Common myeloid progenitor, CD34-positive (primary cell): ENCODE results near the gene KCNMA1.
"Not testable (repeated sequence)": the region's sequence is repeated elsewhere in the genome, so short reads cannot be mapped to it uniquely, and the experiment has no call there.

Experiments used
- CTCF ChIA-PET: fragments of 350-600 bp; sonication (Branson Sonifier 250); formaldehyde crosslinking; loops from one replicate; lab custom pipeline; 2021; ENCODE audit warnings: antibody characterized with exemption; lab: Charles Lee
- POLR2A ChIA-PET: fragments of 350-600 bp; sonication (Branson Sonifier 250); formaldehyde crosslinking; loops from one replicate; lab custom pipeline; 2021; ENCODE audit warnings: antibody characterized with exemption; lab: Charles Lee
- DNase-seq, 3 donors: peaks; one replicate each; pipeline versions ENCODE4 v3.0.0 to v3.0.0-alpha.2; 2013
- H3K27ac ChIP-seq, 2 experiments: 1 replicate in 1 of 2; 2 replicates in 1 of 2; pipeline ENCODE4 v1.7.0; 2013; ENCODE audit warnings: inconsistent platforms in 2 of 2, low read length in 2 of 2, mild to moderate bottlenecking in 2 of 2, low read depth in 1 of 2, moderate library complexity in 1 of 2; ENCODE audit not compliant: severe bottlenecking in 2 of 2, insufficient read depth in 1 of 2, poor library complexity in 1 of 2
- H3K27me3 ChIP-seq, 5 experiments: replicated peaks in 2 of 5; 1 replicate in 3 of 5; 2 replicates in 2 of 5; pipeline versions ENCODE4 v1.6.1 to v1.7.0; 2013; ENCODE audit warnings: low read length in 4 of 5, mild to moderate bottlenecking in 2 of 5, moderate library complexity in 2 of 5, inconsistent platforms in 1 of 5; ENCODE audit not compliant: insufficient read depth in 5 of 5, control insufficient read depth in 4 of 5
- H3K36me3 ChIP-seq, 4 experiments: 1 replicate in 2 of 4; 2 replicates in 2 of 4; pipeline versions ENCODE4 v1.6.1 to v1.7.0; 2013; ENCODE audit warnings: low read length in 3 of 4, control low read depth in 1 of 4, mild to moderate bottlenecking in 1 of 4; ENCODE audit not compliant: control insufficient read depth in 4 of 4, insufficient read depth in 4 of 4
- H3K4me1 ChIP-seq, 4 experiments: 1 replicate in 3 of 4; 2 replicates in 1 of 4; pipeline versions ENCODE4 v1.6.1 to v1.7.1; 2013; ENCODE audit warnings: low read length in 3 of 4, mild to moderate bottlenecking in 3 of 4, control low read depth in 1 of 4, inconsistent platforms in 1 of 4, moderate library complexity in 1 of 4; ENCODE audit not compliant: control insufficient read depth in 4 of 4, insufficient read depth in 4 of 4; ENCODE audit errors: control extremely low read depth in 1 of 4
- H3K4me3 ChIP-seq, 7 experiments: 1 replicate in 4 of 7; 2 replicates in 3 of 7; pipeline versions ENCODE4 v1.5.1 to v1.7.0; 2013; ENCODE audit warnings: mild to moderate bottlenecking in 7 of 7, low read length in 6 of 7, moderate library complexity in 6 of 7, inconsistent platforms in 2 of 7, low read depth in 2 of 7, control low read depth in 1 of 7; ENCODE audit not compliant: insufficient read depth in 4 of 7, control insufficient read depth in 1 of 7; ENCODE audit errors: extremely low read depth in 1 of 7
- H3K9me3 ChIP-seq, 5 experiments: 1 replicate in 4 of 5; 2 replicates in 1 of 5; pipeline versions ENCODE4 v1.6.1 to v1.7.1; 2013; ENCODE audit warnings: low read length in 4 of 5, mild to moderate bottlenecking in 2 of 5, inconsistent platforms in 1 of 5, low read depth in 1 of 5, moderate library complexity in 1 of 5; ENCODE audit not compliant: control insufficient read depth in 4 of 5, insufficient read depth in 2 of 5; ENCODE audit errors: control extremely low read depth in 1 of 5
- WGBS: methylation state at CpG from one replicate; pipeline ENCODE4 v1.1.5; 2013; ENCODE audit not compliant: insufficient coverage; 5-methylcytosine and 5-hydroxymethylcytosine counted together

The KCNMA1 gene

GRCh38 chr10:77590344-77591237, 47.0 kb downstream of the KCNMA1 start:
- Histone ChIP-seq H3K27ac (no peak overlapping the region), H3K4me3 (no peak overlapping the region), H3K4me1 (no peaks in the 10 kb centered on the region), H3K27me3 (peaks cover 0 to 2% (median 0%) of the 10 kb centered on the region in 5 experiments), H3K36me3 (no peaks in the 10 kb centered on the region), H3K9me3 (no peaks in the 10 kb centered on the region)
- no peak for DNase-seq
- POLR2A ChIA-PET = interaction anchor here (0.6 kb wide), 1 partner anchor 550 kb away, joined by 7 read pairs; no protein-coding TSS in a partner anchor
- CTCF ChIA-PET = no interaction called here
- WGBS = 97% methylated on average over 19 of the region's 32 CpGs

GRCh38 chr10:77589703-77590102, 47.9 kb downstream of the KCNMA1 start:
- H3K27ac ChIP-seq, DNase-seq, H3K4me1 ChIP-seq, H3K9me3 ChIP-seq, CTCF ChIA-PET, H3K27me3 ChIP-seq, H3K4me3 ChIP-seq, H3K36me3 ChIP-seq: not testable (repeated sequence)
- POLR2A ChIA-PET = interaction anchor here (0.6 kb wide), 1 partner anchor 551 kb away, joined by 7 read pairs; no protein-coding TSS in a partner anchor
- WGBS = 95% methylated on average over 6 of the region's 8 CpGs

GRCh38 chr10:77588886-77589285, 48.7 kb downstream of the KCNMA1 start:
- no peaks in the 10 kb centered on the region for H3K4me1 ChIP-seq
- ChIA-PET CTCF (no interaction called here), POLR2A (no interaction called here)
- H3K27ac ChIP-seq = no peak overlapping the region
- no peak for DNase-seq
- H3K4me3 ChIP-seq = no peak overlapping the region
- no peaks in the 10 kb centered on the region for H3K9me3 ChIP-seq
- 100% methylated on average over 5 of the region's 7 CpGs for WGBS
- H3K36me3 ChIP-seq = no peaks in the 10 kb centered on the region
- H3K27me3 ChIP-seq = peaks cover 0 to 2% (median 0%) of the 10 kb centered on the region in 5 experiments

GRCh38 chr10:77587416-77587790, 50.2 kb downstream of the KCNMA1 start:
- H3K27me3 ChIP-seq = peaks cover 0 to 2% (median 0%) of the 10 kb centered on the region in 5 experiments
- no peak overlapping the region for H3K4me3 ChIP-seq
- 92% methylated on average over 3 of the region's 3 CpGs for WGBS
- H3K36me3 ChIP-seq = no peaks in the 10 kb centered on the region
- H3K27ac ChIP-seq = no peak overlapping the region
- no peak for DNase-seq
- no peaks in the 10 kb centered on the region for H3K9me3 ChIP-seq
- H3K4me1 ChIP-seq = peaks cover 0 to 9% (median 0%) of the 10 kb centered on the region in 4 experiments
- CTCF ChIA-PET = no interaction called here
- POLR2A ChIA-PET = no interaction called here

GRCh38 chr10:77586719-77587415, 50.7 kb downstream of the KCNMA1 start:
- H3K4me1 ChIP-seq = peaks cover 0 to 9% (median 0%) of the 10 kb centered on the region in 4 experiments
- no peaks in the 10 kb centered on the region for H3K9me3 ChIP-seq
- DNase-seq = no peak
- 100% methylated on average over 7 of the region's 7 CpGs for WGBS
- H3K27ac ChIP-seq = no peak overlapping the region
- H3K27me3 ChIP-seq = peaks cover 0 to 2% (median 0%) of the 10 kb centered on the region in 5 experiments
- ChIA-PET CTCF (no interaction called here), POLR2A (no interaction called here)
- H3K4me3 ChIP-seq = no peak overlapping the region
- no peaks in the 10 kb centered on the region for H3K36me3 ChIP-seq

GRCh38 chr10:77584938-77585337, 52.7 kb downstream of the KCNMA1 start:
- CTCF ChIA-PET = interaction anchor here (1.2 kb wide), 1 partner anchor 10 kb away, joined by 3 read pairs; no protein-coding TSS in a partner anchor
- Histone ChIP-seq H3K27ac (no peak overlapping the region), H3K27me3 (peaks cover 0 to 2% (median 0%) of the 10 kb centered on the region in 5 experiments), H3K4me3 (no peak overlapping the region), H3K9me3 (no peaks in the 10 kb centered on the region), H3K36me3 (no peaks in the 10 kb centered on the region), H3K4me1 (peaks cover 0 to 9% (median 0%) of the 10 kb centered on the region in 4 experiments)
- DNase-seq = no peak
- WGBS = 96% methylated on average over 6 of the region's 6 CpGs
- POLR2A ChIA-PET = no interaction called here

- ChIA-PET POLR2A (no interaction called here), CTCF (no interaction called here)
- H3K27me3 ChIP-seq = peaks cover 0 to 2% (median 0%) of the 10 kb centered on the region in 5 experiments
- no peak overlapping the region for H3K4me3 ChIP-seq
- peaks cover 0 to 9% (median 0%) of the 10 kb centered on the region in 4 experiments for H3K4me1 ChIP-seq
- no peaks in the 10 kb centered on the region for H3K9me3 ChIP-seq
- H3K36me3 ChIP-seq = no peaks in the 10 kb centered on the region
- no peak overlapping the region for H3K27ac ChIP-seq
- no peak for DNase-seq
Measured at GRCh38 chr10:77583527-77583926, 54.1 kb downstream of the KCNMA1 start.
